Measurements from ENCODE around the gene PPP1R11. TPM values are rescaled to one million over a fixed set of nuclear protein-coding genes. Genes with fewer than 3 reads are reported as not detected.
A peak's percentile ranks its signal among the peaks of the same experiment; 100 is the strongest.

The PPP1R11 gene
- total and polyA plus RNA-seq, 2 of the 13 experiments (the other 11 are each of a cell fraction or from before 2014, with no cell fraction given): 32.1 to 58.9 TPM

- TF ChIP-seq ZBTB4 (CRISPR knock-in tag; IDR thresholded peaks at IDR 0.05; ENCODE audit: borderline replicate concordance) (peak; percentile 80; the same call in 1 of the 2 replicates), SMYD3 (CRISPR knock-in tag; IDR thresholded peaks at IDR 0.05) (no peak), ZNF746 (CRISPR knock-in tag; IDR thresholded peaks at IDR 0.05) (no peak), PTBP1 (IDR thresholded peaks at IDR 0.05; ENCODE audit: low read depth, low read length, poor library complexity, severe bottlenecking) (no peak), ZSCAN29 (CRISPR knock-in tag; conservative IDR thresholded peaks at IDR 0.05) (no peak), ELK4 (CRISPR knock-in tag; IDR thresholded peaks at IDR 0.05; ENCODE audit: borderline replicate concordance) (0 out of 2 replicates have a peak, but pooled peaks have one; percentile 22), GZF1 (CRISPR knock-in tag; IDR thresholded peaks at IDR 0.05) (no peak), SNAPC5 (CRISPR knock-in tag; IDR thresholded peaks at IDR 0.05; ENCODE audit: borderline replicate concordance) (no peak; the same call in 1 of the 2 replicates), ELF1 (CRISPR knock-in tag; IDR thresholded peaks at IDR 0.05) (no peak), ZNF142 (CRISPR knock-in tag; IDR thresholded peaks at IDR 0.05) (no peak; the same call in none of the 2 replicates), ZNF44 (CRISPR knock-in tag; IDR thresholded peaks at IDR 0.05) (no peak), RAD21 (CRISPR knock-in tag; IDR thresholded peaks at IDR 0.05) (peak; percentile 18; the same call in 1 of the 2 replicates), ZSCAN12 (CRISPR knock-in tag; IDR thresholded peaks at IDR 0.05) (peak; percentile 33; the same call in 1 of the 2 replicates), TBX3 (IDR thresholded peaks at IDR 0.05; ENCODE audit: borderline replicate concordance) (no peak), ZNF124 (CRISPR knock-in tag; IDR thresholded peaks at IDR 0.05) (no peak), SNRNP70 (IDR thresholded peaks at IDR 0.05; ENCODE audit: low read depth, low read length) (no peak), ZNF17 (CRISPR knock-in tag; IDR thresholded peaks at IDR 0.05) (no peak), SRSF9 (IDR thresholded peaks at IDR 0.05; ENCODE audit: borderline replicate concordance, insufficient read depth, low read depth, low read length, poor library complexity, severe bottlenecking) (no peak), ZEB1 (IDR thresholded peaks at IDR 0.05; ENCODE audit: insufficient replicate concordance, low read depth) (no peak)
Observed at GRCh38 chr6:30075094-30075789, 8.2 kb downstream of the PPP1R11 start, which contains the start of gene RNF39 (continued).
